Measurements from ENCODE around the gene ATP6V0E1.

ATP6V0E1 gene

DNA sequence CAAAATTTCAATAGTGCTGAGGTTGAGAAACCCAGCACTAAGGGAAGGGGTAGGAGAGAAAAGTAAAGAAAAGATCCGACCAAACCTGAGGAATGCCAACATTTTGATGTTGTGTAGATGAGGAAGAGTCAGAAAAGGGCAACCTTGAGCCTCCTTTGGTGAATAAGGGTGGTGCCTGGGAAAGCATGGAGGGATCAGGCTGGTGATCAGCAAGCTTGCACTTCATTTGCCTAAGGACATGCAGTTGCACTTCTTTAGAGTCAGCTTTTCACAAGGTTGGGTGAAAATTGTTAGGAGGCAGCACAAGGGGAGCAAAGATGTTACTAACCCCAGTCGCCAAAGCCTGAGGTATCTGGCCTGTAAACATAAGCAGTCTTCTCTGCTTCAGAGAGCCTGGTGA, 20.4 kb downstream of the ATP6V0E1 start:
- no peaks in the 10 kb centered on the region for H3K9me3 ChIP-seq (ENCODE audit: control insufficient read depth, insufficient read depth, low read length)
- H3K36me3 ChIP-seq (ENCODE audit: control insufficient read depth, insufficient read depth, low read length), result 0 out of 2 replicates have a peak, but pooled peaks cover 2% of the 10 kb centered on the region
- H3K27ac ChIP-seq (ENCODE audit: low read depth, low read length), result no peak overlapping the region
- H3K4me3 ChIP-seq (ENCODE audit: low read depth, low read length), result no peak overlapping the region
- no peak overlapping the region for H3K9ac ChIP-seq (ENCODE audit: low read depth, low read length)
- H3K4me1 ChIP-seq (ENCODE audit: control insufficient read depth, insufficient read depth, low read length), result no peaks in the 10 kb centered on the region
- H3K27me3 ChIP-seq (ENCODE audit: control insufficient read depth, insufficient read depth, low read length), result no peaks in the 10 kb centered on the region

DNA sequence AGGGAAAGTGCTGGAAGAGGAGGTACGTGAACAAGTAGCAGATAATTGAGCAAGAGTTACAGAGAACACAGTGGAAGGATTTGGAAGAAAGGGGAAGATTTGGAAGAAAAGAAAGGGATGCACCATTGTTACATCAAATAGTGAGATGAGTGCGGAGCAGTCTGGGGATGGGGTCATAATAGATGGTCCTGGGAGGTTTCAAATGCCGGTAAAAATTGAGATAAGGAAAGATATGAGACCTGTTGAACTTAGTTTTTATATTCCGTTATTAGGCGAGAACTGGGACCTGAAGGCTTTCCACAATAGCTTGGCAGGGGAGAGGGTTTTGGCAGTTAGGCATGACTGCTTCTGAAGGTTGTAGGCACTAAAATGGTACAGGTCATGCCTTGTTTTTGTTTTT, 20.9 kb downstream of the ATP6V0E1 start:
- no peak overlapping the region for H3K9ac ChIP-seq (ENCODE audit: low read depth, low read length)
- no peaks in the 10 kb centered on the region for H3K9me3 ChIP-seq (ENCODE audit: control insufficient read depth, insufficient read depth, low read length)
- H3K4me1 ChIP-seq (ENCODE audit: control insufficient read depth, insufficient read depth, low read length), result no peaks in the 10 kb centered on the region
- H3K27me3 ChIP-seq (ENCODE audit: control insufficient read depth, insufficient read depth, low read length), result no peaks in the 10 kb centered on the region
- H3K27ac ChIP-seq (ENCODE audit: low read depth, low read length), result no peak overlapping the region
- 0 out of 2 replicates have a peak, but pooled peaks cover 2% of the 10 kb centered on the region for H3K36me3 ChIP-seq (ENCODE audit: control insufficient read depth, insufficient read depth, low read length)
- no peak overlapping the region for H3K4me3 ChIP-seq (ENCODE audit: low read depth, low read length)

DNA sequence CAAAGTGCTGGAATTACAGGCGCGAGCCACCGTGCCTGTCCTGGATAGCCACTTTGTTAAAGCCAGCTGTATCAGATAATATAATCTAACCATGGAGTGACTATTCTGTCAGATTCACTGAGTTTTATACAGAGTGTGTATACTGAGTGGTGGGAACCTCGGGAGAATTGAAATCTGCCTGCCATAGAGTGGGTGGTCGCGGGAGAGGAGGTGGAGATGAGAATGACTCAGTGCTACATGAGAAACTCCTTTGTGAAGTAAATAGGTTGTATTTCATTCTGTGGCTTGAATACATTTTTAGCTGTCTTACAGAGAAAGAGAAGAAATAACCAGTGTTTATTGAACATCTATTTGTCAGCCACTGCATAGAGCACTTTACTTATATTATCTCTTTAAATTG, 26.4 kb downstream of the ATP6V0E1 start:
- peak overlapping the region; percentile 40 for H3K27ac ChIP-seq (ENCODE audit: low read depth, low read length)
- no peaks in the 10 kb centered on the region for H3K4me1 ChIP-seq (ENCODE audit: control insufficient read depth, insufficient read depth, low read length)

DNA sequence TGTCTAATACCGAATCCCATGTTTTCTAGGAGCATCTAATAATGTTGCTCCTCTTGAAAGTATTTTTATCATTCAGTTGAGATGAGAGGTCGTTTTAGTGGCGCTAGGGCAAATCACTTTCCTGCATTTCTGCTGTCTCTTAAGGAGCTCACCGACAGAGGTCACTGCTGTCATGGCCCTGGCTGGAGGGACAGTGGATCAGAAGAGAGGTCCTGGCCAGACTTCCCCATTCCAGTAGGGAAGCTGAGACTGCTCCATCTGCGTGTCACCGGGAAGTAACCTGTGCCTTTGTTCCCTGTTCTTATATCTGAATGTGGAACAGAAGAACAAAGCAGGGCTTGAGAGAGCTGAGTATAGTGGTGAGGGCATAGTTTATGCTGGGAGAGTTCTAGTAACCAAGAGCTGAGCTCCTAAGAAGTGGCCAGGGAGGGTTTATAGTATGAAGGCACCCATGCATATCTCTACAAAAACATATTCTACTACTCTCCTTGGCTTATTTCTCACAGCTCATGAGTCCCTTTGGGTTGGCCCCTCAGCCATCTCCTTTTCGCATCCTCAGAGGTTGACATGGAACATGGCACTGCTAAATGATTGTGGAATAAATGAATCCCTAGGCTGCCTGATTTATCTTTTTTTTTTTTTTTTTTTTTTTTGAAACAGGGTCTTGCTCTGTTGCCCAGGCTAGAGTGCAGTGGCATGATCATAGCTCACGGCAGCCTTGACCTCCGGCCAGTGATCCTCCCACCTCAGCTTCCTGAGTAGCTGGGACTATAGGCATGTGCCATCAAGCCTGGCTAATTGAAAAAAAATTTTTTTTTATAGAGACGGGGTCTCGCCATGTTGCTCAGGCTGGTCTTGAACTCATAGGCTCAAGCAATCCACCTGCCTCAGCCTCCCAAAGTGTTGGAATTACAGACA, 27.2 kb downstream of the ATP6V0E1 start:
- Histone ChIP-seq H3K27me3 (ENCODE audit: control insufficient read depth, insufficient read depth, low read length) (no peaks in the 10 kb centered on the region), H3K36me3 (ENCODE audit: control insufficient read depth, insufficient read depth, low read length) (no peaks in the 10 kb centered on the region), H3K4me3 (ENCODE audit: low read depth, low read length) (no peak overlapping the region), H3K9me3 (ENCODE audit: control insufficient read depth, insufficient read depth, low read length) (no peaks in the 10 kb centered on the region), H3K9ac (ENCODE audit: low read depth, low read length) (no peak overlapping the region), H3K4me1 (ENCODE audit: control insufficient read depth, insufficient read depth, low read length) (peaks cover 2% of the 10 kb centered on the region; the same call in 1 of the 2 replicates), H3K27ac (ENCODE audit: low read depth, low read length) (no peak overlapping the region)

More for the DNA sequence above, 26.4 kb downstream of the ATP6V0E1 start:
- Histone ChIP-seq H3K4me3 (ENCODE audit: low read depth, low read length) (no peak overlapping the region), H3K36me3 (ENCODE audit: control insufficient read depth, insufficient read depth, low read length) (no peaks in the 10 kb centered on the region), H3K9me3 (ENCODE audit: control insufficient read depth, insufficient read depth, low read length) (no peaks in the 10 kb centered on the region), H3K9ac (ENCODE audit: low read depth, low read length) (no peak overlapping the region), H3K27me3 (ENCODE audit: control insufficient read depth, insufficient read depth, low read length) (no peaks in the 10 kb centered on the region)

DNA sequence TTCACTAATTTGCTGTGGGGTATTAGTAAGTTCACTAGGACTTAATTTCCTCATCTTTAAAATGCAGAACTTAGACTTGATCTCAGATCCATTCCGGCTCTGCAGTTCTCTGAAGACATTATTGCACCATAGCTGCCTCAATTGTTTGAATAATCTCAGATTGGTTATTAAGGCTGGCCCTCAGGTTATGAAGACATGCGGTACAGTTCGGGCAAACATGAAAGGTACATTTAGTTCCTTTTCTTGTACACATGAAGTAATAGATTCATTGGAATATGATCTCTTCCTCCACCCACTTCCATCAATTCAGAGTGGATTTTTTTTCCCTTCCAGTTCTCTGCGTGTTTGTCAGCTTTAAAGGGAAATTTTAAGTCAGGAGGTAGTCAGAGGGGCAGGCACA, 28.0 kb downstream of the ATP6V0E1 start:
- no peak overlapping the region for H3K27ac ChIP-seq (ENCODE audit: low read depth, low read length)
- no peak overlapping the region for H3K4me3 ChIP-seq (ENCODE audit: low read depth, low read length)
- no peaks in the 10 kb centered on the region for H3K36me3 ChIP-seq (ENCODE audit: control insufficient read depth, insufficient read depth, low read length)
- no peaks in the 10 kb centered on the region for H3K9me3 ChIP-seq (ENCODE audit: control insufficient read depth, insufficient read depth, low read length)
- no peaks in the 10 kb centered on the region for H3K27me3 ChIP-seq (ENCODE audit: control insufficient read depth, insufficient read depth, low read length)
- H3K9ac ChIP-seq (ENCODE audit: low read depth, low read length), result no peak overlapping the region
- peaks cover 9% of the 10 kb centered on the region for H3K4me1 ChIP-seq (ENCODE audit: control insufficient read depth, insufficient read depth, low read length)

DNA sequence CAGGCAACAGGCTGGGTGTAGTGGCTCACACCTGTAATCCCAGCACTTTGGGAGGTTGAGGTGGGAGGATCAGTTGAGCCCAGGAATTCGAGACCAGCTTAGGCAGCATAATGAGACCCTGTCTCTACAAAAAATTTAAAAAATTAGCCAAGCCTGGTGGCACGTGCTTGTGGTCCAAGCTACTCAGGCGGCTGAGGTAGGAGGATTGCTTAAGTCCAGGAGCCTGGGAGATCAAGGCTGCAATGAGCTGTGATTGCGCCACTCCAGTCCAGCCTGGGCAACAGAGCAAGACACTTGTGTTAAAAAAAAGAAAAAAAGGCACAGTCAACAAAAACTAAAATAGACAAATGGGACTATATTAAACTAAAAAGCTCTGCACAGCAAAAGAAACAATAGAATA, 29.3 kb downstream of the ATP6V0E1 start:
- no peaks in the 10 kb centered on the region for H3K9me3 ChIP-seq (ENCODE audit: control insufficient read depth, insufficient read depth, low read length)
- no peak overlapping the region for H3K27ac ChIP-seq (ENCODE audit: low read depth, low read length)

DNA sequence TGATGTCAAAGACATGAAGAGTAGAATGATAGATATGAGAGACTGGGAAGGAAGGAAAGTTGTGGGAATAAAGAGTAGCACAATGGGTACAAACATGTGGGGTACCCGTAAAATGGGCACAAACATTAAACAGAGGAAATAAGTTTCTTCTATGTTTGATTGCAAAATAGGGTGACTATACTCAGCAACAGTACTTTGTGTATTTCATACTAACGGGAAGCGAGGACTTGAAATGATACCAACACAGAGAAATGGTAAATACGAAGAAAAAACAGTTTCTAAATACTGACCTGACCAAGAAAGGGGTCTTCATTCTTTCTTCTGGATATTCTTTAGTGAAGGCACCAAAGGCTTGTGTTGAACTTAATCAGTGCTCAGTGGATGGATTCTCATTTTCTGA, 31.1 kb downstream of the ATP6V0E1 start:
- Histone ChIP-seq H3K36me3 (ENCODE audit: control insufficient read depth, insufficient read depth, low read length) (no peaks in the 10 kb centered on the region), H3K4me3 (ENCODE audit: low read depth, low read length) (no peak overlapping the region), H3K27me3 (ENCODE audit: control insufficient read depth, insufficient read depth, low read length) (no peaks in the 10 kb centered on the region), H3K9me3 (ENCODE audit: control insufficient read depth, insufficient read depth, low read length) (no peaks in the 10 kb centered on the region), H3K27ac (ENCODE audit: low read depth, low read length) (no peak overlapping the region), H3K4me1 (ENCODE audit: control insufficient read depth, insufficient read depth, low read length) (peaks cover 12% of the 10 kb centered on the region), H3K9ac (ENCODE audit: low read depth, low read length) (no peak overlapping the region)

More for the DNA sequence above, 29.3 kb downstream of the ATP6V0E1 start:
- peaks cover 12% of the 10 kb centered on the region for H3K4me1 ChIP-seq (ENCODE audit: control insufficient read depth, insufficient read depth, low read length)
- H3K4me3 ChIP-seq (ENCODE audit: low read depth, low read length), result no peak overlapping the region
- H3K36me3 ChIP-seq (ENCODE audit: control insufficient read depth, insufficient read depth, low read length), result no peaks in the 10 kb centered on the region
- no peaks in the 10 kb centered on the region for H3K27me3 ChIP-seq (ENCODE audit: control insufficient read depth, insufficient read depth, low read length)
- H3K9ac ChIP-seq (ENCODE audit: low read depth, low read length), result no peak overlapping the region

DNA sequence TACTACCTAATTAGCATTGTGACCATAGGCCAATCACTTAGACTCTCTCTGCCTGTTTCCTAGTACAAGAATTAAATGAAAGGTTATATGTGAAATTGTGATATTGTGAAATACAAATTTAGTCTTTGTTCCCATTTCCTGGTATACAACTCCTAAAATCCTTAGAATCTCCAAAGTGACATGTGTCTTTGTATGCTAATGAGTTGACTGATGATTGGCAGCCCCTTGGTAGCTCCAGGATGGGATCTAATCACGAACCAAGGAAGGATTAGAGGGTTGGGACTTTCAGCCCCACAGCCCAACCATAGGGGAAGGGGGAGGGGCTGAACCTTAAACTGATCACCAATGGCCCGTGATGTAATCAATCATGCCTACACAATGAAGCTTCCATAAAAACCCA, 31.6 kb downstream of the ATP6V0E1 start:
- H3K27me3 ChIP-seq (ENCODE audit: control insufficient read depth, insufficient read depth, low read length), result no peaks in the 10 kb centered on the region

DNA sequence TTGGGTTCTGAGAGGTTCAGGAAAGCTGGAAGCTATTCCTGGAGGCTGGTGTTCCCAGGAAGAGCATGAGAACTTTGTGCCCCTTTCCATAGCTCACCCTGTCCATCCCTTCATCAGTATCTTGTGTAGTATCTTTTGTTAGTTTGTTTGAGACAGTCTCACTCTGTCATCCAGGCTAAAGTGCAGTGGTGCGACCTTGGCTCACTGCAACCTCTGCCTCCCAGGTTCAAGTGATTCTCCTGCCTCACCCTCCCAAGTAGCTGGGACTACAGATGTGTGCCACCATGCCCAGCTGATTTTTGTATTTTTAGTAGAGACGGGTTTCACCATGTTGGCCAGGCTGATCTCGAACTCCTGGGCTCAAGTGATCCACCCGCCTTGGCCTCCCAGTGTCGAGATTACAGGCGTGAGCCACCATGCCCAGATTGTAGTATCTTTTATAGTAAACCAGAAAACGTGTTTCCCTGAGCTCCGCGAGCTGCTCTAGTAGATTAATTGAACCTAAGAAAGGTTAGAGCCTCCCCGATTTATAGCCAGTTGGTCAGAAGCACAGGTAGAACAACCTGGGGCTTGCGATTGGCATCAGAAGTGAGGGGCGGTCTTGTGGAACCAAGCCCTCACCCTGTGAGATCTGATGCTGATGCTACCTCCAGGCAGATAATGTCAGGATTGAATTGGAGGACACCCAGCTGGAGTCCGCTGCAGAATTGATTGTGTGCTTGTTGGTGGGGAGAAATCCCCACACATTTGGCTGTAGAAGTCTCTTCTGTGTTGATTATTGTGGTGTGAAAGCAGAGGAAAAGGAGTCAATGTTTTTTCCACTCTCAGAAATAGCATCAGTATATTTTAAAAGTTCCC, 32.3 kb downstream of the ATP6V0E1 start:
- Histone ChIP-seq H3K4me1 (ENCODE audit: control insufficient read depth, insufficient read depth, low read length) (peaks cover 12% of the 10 kb centered on the region), H3K36me3 (ENCODE audit: control insufficient read depth, insufficient read depth, low read length) (peaks cover 10% of the 10 kb centered on the region; the same call in 1 of the 2 replicates), H3K27me3 (ENCODE audit: control insufficient read depth, insufficient read depth, low read length) (no peaks in the 10 kb centered on the region), H3K27ac (ENCODE audit: low read depth, low read length) (no peak overlapping the region), H3K9ac (ENCODE audit: low read depth, low read length) (no peak overlapping the region), H3K9me3 (ENCODE audit: control insufficient read depth, insufficient read depth, low read length) (no peaks in the 10 kb centered on the region), H3K4me3 (ENCODE audit: low read depth, low read length) (no peak overlapping the region)

More for the DNA sequence above, 31.6 kb downstream of the ATP6V0E1 start:
- Histone ChIP-seq H3K9ac (ENCODE audit: low read depth, low read length) (no peak overlapping the region), H3K9me3 (ENCODE audit: control insufficient read depth, insufficient read depth, low read length) (no peaks in the 10 kb centered on the region), H3K36me3 (ENCODE audit: control insufficient read depth, insufficient read depth, low read length) (peaks cover 4% of the 10 kb centered on the region; the same call in 1 of the 2 replicates), H3K4me1 (ENCODE audit: control insufficient read depth, insufficient read depth, low read length) (peaks cover 12% of the 10 kb centered on the region), H3K4me3 (ENCODE audit: low read depth, low read length) (no peak overlapping the region), H3K27ac (ENCODE audit: low read depth, low read length) (no peak overlapping the region)

DNA sequence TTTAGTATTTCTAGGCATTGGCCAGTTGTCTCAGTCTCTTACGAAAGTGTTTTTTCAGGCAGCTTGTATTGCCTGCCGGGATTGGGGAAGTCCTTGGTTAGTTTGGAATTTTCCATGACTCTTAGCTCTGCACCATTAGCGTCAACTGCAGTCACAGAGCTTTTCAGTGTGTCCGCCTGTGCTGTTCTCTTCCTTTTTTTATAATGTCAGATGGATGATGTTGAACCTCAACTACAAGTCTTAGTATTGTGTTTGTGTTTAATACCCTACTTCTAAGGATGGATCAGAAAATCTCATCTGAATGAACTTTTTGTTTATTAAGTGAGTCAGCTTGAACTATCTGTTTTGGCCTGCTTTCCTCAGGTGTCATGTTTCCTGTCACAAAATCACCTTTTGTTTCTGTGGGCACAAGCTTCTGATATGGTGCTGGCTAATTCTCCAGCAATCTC, 33.1 kb downstream of the ATP6V0E1 start:
- Histone ChIP-seq H3K9ac (ENCODE audit: low read depth, low read length) (no peak overlapping the region), H3K27ac (ENCODE audit: low read depth, low read length) (peak overlapping the region; percentile 15), H3K4me3 (ENCODE audit: low read depth, low read length) (no peak overlapping the region), H3K27me3 (ENCODE audit: control insufficient read depth, insufficient read depth, low read length) (no peaks in the 10 kb centered on the region), H3K4me1 (ENCODE audit: control insufficient read depth, insufficient read depth, low read length) (peaks cover 12% of the 10 kb centered on the region), H3K36me3 (ENCODE audit: control insufficient read depth, insufficient read depth, low read length) (peaks cover 17% of the 10 kb centered on the region; the same call in 1 of the 2 replicates), H3K9me3 (ENCODE audit: control insufficient read depth, insufficient read depth, low read length) (no peaks in the 10 kb centered on the region)

All from HUES48 (cell line).